Tongue (tissue), 2 donors: ENCODE data around the gene NUMA1. TPM values are rescaled to one million over a fixed set of nuclear protein-coding genes. Genes with fewer than 3 reads are reported as not detected.
A peak's percentile ranks its signal among the peaks of the same experiment; 100 is the strongest.

ENCODE experiments used
- DNase-seq: peaks from one replicate; pipeline ENCODE4 v3.0.0-alpha.2; 2015
- total RNA-seq: library from RNA; depleted of rRNA; stranded (reverse); fragments of >200 nt; gene quantifications from one replicate; pipeline ENCODE4 v1.2.3, GENCODE V29; 2014

NUMA1 gene
- total RNA-seq, 1 donor from 2014 or later = 260 TPM

- no peak for DNase-seq
These were observed 80.0 kb downstream of the NUMA1 start for GRCh38 chr11:72000202-72000867.

- no peak for DNase-seq
These were observed 80.5 kb downstream of the NUMA1 start for GRCh38 chr11:71999798-72000197.

- no peak for DNase-seq
These were observed 81.0 kb downstream of the NUMA1 start for GRCh38 chr11:71999362-71999761.

GRCh38 chr11:71998649-71999310 is 81.6 kb downstream of the NUMA1 start, which contains the start of gene IL18BP:
Gene IL18BP (plus strand): TSS chr11:71998909. CDS start chr11:71999985, 1,076 bp downstream.
- DNase-seq = no peak

GRCh38 chr11:71998061-71998460 is 82.3 kb downstream of the NUMA1 start:
- no peak for DNase-seq

DNA sequence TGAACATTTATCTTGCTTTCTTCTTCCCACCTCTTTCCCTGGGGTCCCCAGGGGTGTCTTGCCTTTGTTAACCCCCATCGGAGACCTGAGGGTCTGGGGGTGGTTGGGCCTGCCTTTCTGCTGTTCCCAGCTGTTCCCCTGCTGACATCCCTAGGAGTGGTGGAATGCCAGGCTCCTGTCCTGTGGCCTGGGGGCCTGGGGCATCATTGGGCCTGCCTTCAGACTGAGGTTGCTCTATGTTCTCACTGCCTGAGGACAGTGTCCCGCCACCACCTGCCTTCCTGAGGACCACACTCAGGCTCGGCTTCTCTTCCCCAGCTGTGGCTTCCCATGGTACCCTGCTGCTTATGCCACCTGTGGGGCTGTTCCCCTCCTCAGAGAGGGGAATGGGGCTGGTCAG is 82.7 kb downstream of the NUMA1 start:
- no peak for DNase-seq

GRCh38 chr11:71996946-71997345 is 83.4 kb downstream of the NUMA1 start:
- peak; percentile 53 for DNase-seq

- no peak for DNase-seq
These were observed 83.8 kb downstream of the NUMA1 start for GRCh38 chr11:71996517-71996916.

DNA sequence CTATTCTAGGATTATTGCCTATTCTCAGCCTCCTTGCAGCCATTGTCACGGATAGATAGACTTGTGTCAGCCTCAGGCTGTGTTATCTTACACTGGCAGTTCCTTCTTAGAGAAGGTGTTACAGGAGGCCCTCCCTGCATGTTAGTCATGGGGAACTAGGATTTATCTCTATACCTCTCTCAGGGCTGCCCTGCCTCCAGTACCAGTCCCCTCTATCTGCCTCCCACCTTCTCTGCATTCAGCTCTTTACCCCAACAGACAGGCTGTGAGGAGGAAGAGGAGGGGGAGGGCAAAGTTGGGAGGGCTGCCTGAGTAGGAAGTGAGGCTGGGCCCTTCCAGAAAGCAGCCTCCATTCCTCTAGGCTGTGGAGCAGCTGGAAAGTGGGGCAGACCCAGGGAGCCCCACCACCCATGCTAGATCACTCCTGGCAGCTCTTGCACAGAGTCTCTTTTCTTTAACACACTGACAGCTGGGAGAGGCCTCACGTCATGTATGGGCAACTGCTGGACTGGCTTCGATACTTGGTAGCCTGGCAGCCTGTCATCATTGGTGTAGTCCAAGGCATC is 84.5 kb downstream of the NUMA1 start:
- peak; percentile 50 for DNase-seq

- DNase-seq = no peak
These were observed 85.6 kb downstream of the NUMA1 start for GRCh38 chr11:71994786-71995185.

- no peak for DNase-seq
These were observed 88.1 kb downstream of the NUMA1 start for GRCh38 chr11:71992136-71992730.

DNA sequence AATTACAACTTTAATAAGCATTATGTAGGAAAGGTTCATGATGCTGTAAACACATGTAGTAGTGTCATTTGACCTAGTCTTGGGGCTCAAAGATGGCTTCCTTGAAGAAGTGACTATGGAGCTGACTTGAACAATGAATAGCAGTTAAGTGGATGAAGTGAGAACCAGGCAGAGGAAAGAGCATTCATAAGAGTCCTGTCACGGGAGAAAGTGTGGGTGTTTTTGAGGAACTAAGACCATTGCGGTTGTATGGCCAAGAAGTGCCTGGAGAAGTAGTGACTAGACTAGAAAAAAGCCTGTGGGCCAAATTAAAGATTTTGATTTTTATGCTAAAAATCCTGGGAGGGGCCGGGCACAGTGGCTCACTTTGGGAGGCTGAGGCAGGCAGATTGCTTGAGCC is 88.8 kb downstream of the NUMA1 start:
- no peak for DNase-seq

DNA sequence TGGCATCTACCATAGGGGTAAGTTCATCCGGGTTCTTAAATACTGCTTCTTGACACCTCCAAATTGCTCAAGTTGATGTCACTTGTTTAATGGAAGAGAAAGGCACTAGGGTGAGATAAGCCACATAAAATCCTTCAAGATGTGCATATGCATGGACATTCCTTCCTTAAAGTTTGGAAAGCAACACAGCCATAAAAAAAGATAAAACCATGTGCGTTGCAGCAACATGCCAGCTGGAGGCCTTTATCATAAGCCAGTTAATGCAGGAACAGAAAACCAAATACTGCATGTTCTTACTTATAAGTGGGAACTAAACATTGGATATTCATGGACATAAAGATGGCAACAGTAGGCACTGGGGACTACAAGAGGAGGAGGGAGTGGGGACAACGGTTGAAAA is 89.6 kb downstream of the NUMA1 start:
- no peak for DNase-seq

GRCh38 chr11:71988050-71988449 is 92.3 kb downstream of the NUMA1 start:
- DNase-seq = no peak

GRCh38 chr11:71987521-71987920 is 92.8 kb downstream of the NUMA1 start:
- DNase-seq = no peak

DNA sequence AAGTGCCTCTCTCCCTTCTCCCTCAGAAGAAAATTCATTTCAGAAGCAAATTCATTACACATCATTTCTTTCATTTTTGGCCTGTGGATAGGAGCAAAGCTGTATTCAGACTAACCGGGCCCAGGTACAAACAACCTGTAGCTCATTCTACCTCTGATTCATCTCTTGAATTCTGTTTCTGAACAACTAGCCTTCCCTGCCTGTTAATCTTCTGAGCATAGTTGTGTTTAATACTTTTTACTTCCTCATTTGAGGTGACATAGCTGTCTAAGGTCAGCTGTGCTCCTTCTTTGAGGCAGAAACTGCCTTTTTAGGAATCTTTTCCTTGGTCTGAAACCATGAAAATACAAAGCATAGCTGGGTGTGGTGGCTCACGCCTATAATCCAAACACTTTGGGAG is 94.2 kb downstream of the NUMA1 start:
- DNase-seq = no peak

GRCh38 chr11:71979602-71980001 is 100.7 kb downstream of the NUMA1 start:
- DNase-seq = no peak

DNA sequence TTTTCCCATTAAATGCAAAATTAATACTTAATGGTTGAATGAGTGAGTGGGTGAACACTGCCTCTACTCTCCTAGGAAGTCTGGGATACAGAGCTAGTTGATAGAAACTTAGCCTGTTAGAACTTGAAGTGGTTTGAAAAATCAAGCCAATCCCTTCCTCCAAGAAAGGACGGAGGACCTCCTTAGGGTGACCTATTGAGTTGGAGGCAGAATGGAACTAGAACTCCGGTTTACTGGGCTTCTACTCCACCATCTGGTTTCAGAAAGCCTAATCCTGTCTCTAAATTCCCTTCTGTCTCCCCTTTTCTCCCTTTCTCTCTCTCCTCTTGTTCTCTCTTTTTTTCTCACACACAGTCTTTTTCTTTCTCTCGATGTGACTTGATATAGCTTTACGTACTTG is 101.2 kb downstream of the NUMA1 start:
- no peak for DNase-seq

- DNase-seq = peak; percentile 72
These were observed 102.5 kb downstream of the NUMA1 start for GRCh38 chr11:71977743-71978418.

GRCh38 chr11:71977090-71977489 is 103.3 kb downstream of the NUMA1 start:
- no peak for DNase-seq

GRCh38 chr11:71976551-71976950 is 103.8 kb downstream of the NUMA1 start:
- DNase-seq = no peak

DNA sequence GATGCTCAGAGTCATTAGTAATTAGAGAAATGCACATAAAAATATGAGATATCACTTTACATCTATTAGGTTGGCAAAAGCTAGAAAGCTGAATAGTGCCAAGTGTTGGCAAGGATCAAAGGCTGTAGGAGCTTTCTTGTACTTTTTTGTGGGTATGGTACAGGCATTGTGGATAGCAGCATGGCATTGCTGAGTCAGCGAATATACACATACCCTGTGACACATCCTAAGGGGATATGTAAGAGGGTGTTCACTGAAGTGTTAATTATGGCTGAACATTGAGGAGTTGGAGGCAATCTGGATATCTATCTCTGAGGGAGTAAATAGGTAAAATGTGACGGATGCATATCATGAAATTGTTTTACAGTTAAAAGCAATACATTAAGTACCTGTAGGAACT is 108.7 kb downstream of the NUMA1 start:
- DNase-seq = no peak

DNA sequence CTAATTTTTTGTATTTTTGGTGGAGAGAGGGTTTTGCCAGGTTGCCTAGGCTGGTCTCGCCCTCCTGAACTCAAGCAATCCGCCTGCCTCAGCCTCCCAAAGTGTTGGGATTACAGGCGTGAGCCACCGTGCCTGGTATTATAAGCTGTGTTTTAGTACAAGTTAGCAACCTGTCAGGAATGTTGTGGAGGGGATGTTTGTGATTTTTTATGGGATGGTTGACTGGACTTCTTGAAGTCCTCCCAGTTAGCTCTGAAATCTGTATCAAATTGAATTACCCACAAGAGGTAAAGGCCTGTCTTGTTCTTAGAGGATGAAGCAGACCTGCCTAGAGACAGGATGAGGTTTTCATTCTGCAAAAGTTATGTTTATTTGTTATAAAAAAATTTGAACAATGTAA is 115.7 kb downstream of the NUMA1 start:
- no peak for DNase-seq
